Measurements from ENCODE around the gene DGKG.

GRCh38 chr3:186283651-186284348, 78.2 kb downstream of the DGKG start:
- TF ChIP-seq CTCF (IDR thresholded peaks at IDR 0.05) (no peak), POLR2A (IDR thresholded peaks at IDR 0.05) (no peak), EP300 (IDR thresholded peaks at IDR 0.05) (no peak)
